IPS-20b (cell line): ENCODE measurements around the gene SAMD4A.
"Not testable (repeated sequence)": the region's sequence is repeated elsewhere in the genome, so short reads cannot be mapped to it uniquely, and the experiment has no call there.

Experiments
- H3K27ac ChIP-seq: one replicate; pipeline ENCODE4 v1.5.1; 2013; ENCODE audit warnings: low read length
- H3K27me3 ChIP-seq: 2 replicates; pipeline ENCODE4 v1.6.1; 2013; ENCODE audit warnings: mild to moderate bottlenecking, low read length, inconsistent platforms; ENCODE audit not compliant: insufficient read depth
- H3K36me3 ChIP-seq: 2 replicates; pipeline ENCODE4 v1.6.1; 2013; ENCODE audit warnings: low read depth, mild to moderate bottlenecking, inconsistent platforms, low read length, moderate library complexity; ENCODE audit not compliant: insufficient read depth
- H3K4me1 ChIP-seq: 2 replicates; pipeline ENCODE4 v1.6.1; 2013; ENCODE audit warnings: mild to moderate bottlenecking, control low read depth, inconsistent platforms, low read length, moderate library complexity; ENCODE audit not compliant: insufficient read depth
- H3K4me3 ChIP-seq: 2 replicates; pipeline ENCODE4 v1.5.1; 2013; ENCODE audit warnings: mild to moderate bottlenecking, low read length, inconsistent platforms
- H3K9ac ChIP-seq: 2 replicates; pipeline ENCODE4 v1.6.1; 2013; ENCODE audit warnings: low read depth, mild to moderate bottlenecking, inconsistent platforms, low read length, moderate library complexity
- H3K9me3 ChIP-seq: 2 replicates; pipeline ENCODE4 v1.6.1; 2013; ENCODE audit warnings: mild to moderate bottlenecking, low read depth, low read length, inconsistent platforms; ENCODE audit not compliant: insufficient read depth

Gene SAMD4A

GRCh38 chr14:54603362-54603761 lies 36.4 kb downstream of the SAMD4A start:
- Histone ChIP-seq H3K9me3 (no peaks in the 10 kb centered on the region), H3K9ac (no peak overlapping the region), H3K36me3 (no peaks in the 10 kb centered on the region), H3K4me1 (peaks cover 7% of the 10 kb centered on the region; the same call in 1 of the 2 replicates), H3K4me3 (no peak overlapping the region), H3K27me3 (no peaks in the 10 kb centered on the region), H3K27ac (no peak overlapping the region)

- no peaks in the 10 kb centered on the region for H3K36me3 ChIP-seq
These were observed 39.2 kb downstream of the SAMD4A start for GRCh38 chr14:54606178-54606577.

GRCh38 chr14:54606631-54607133 lies 39.8 kb downstream of the SAMD4A start:
- Histone ChIP-seq H3K36me3 (no peaks in the 10 kb centered on the region), H3K4me1 (peaks cover 7% of the 10 kb centered on the region; the same call in 1 of the 2 replicates), H3K9ac (no peak overlapping the region), H3K27me3 (no peaks in the 10 kb centered on the region), H3K4me3 (no peak overlapping the region), H3K27ac (no peak overlapping the region), H3K9me3 (no peaks in the 10 kb centered on the region)

More at GRCh38 chr14:54606178-54606577, 39.2 kb downstream of the SAMD4A start:
- Histone ChIP-seq H3K4me3 (no peak overlapping the region), H3K27ac (no peak overlapping the region), H3K9me3 (no peaks in the 10 kb centered on the region), H3K9ac (no peak overlapping the region), H3K4me1 (peaks cover 7% of the 10 kb centered on the region; the same call in 1 of the 2 replicates), H3K27me3 (no peaks in the 10 kb centered on the region)

GRCh38 chr14:54609576-54609975 lies 42.6 kb downstream of the SAMD4A start:
- H3K9me3 ChIP-seq: no peaks in the 10 kb centered on the region
- no peak overlapping the region for H3K9ac ChIP-seq
- no peaks in the 10 kb centered on the region for H3K36me3 ChIP-seq
- no peak overlapping the region for H3K27ac ChIP-seq
- H3K4me3 ChIP-seq: no peak overlapping the region
- peaks cover 7% of the 10 kb centered on the region; the same call in 1 of the 2 replicates for H3K4me1 ChIP-seq
- H3K27me3 ChIP-seq: no peaks in the 10 kb centered on the region

GRCh38 chr14:54610051-54610977 lies 43.4 kb downstream of the SAMD4A start:
- Histone ChIP-seq H3K27me3 (no peaks in the 10 kb centered on the region), H3K4me1 (peaks cover 7% of the 10 kb centered on the region; the same call in 1 of the 2 replicates), H3K9ac (no peak overlapping the region), H3K4me3 (no peak overlapping the region), H3K36me3 (no peaks in the 10 kb centered on the region), H3K9me3 (no peaks in the 10 kb centered on the region), H3K27ac (no peak overlapping the region)

GRCh38 chr14:54614296-54614695 lies 47.4 kb downstream of the SAMD4A start:
- no peaks in the 10 kb centered on the region for H3K9me3 ChIP-seq
- no peaks in the 10 kb centered on the region for H3K27me3 ChIP-seq
- H3K36me3 ChIP-seq: no peaks in the 10 kb centered on the region
- H3K4me3 ChIP-seq: no peak overlapping the region
- H3K27ac ChIP-seq: no peak overlapping the region
- no peaks in the 10 kb centered on the region for H3K4me1 ChIP-seq
- no peak overlapping the region for H3K9ac ChIP-seq

GRCh38 chr14:54617467-54617866 lies 50.5 kb downstream of the SAMD4A start:
- no peaks in the 10 kb centered on the region for H3K36me3 ChIP-seq
- H3K27me3 ChIP-seq: no peaks in the 10 kb centered on the region
- no peak overlapping the region for H3K4me3 ChIP-seq
- no peak overlapping the region for H3K27ac ChIP-seq
- H3K4me1 ChIP-seq: no peaks in the 10 kb centered on the region
- no peak overlapping the region for H3K9ac ChIP-seq
- H3K9me3 ChIP-seq: no peaks in the 10 kb centered on the region

GRCh38 chr14:54621686-54622085 lies 54.8 kb downstream of the SAMD4A start:
- Histone ChIP-seq H3K36me3 (no peaks in the 10 kb centered on the region), H3K4me1 (peaks cover 23% of the 10 kb centered on the region), H3K9ac (no peak overlapping the region), H3K4me3 (no peak overlapping the region), H3K27ac (no peak overlapping the region), H3K27me3 (no peaks in the 10 kb centered on the region), H3K9me3 (no peaks in the 10 kb centered on the region)

GRCh38 chr14:54622192-54622958 lies 55.4 kb downstream of the SAMD4A start:
- peaks cover 30% of the 10 kb centered on the region for H3K4me1 ChIP-seq
- H3K9me3 ChIP-seq: no peaks in the 10 kb centered on the region
- H3K9ac ChIP-seq: no peak overlapping the region
- no peak overlapping the region for H3K27ac ChIP-seq
- H3K4me3 ChIP-seq: no peak overlapping the region
- H3K36me3 ChIP-seq: no peaks in the 10 kb centered on the region
- H3K27me3 ChIP-seq: no peaks in the 10 kb centered on the region

GRCh38 chr14:54623279-54624004 lies 56.5 kb downstream of the SAMD4A start:
- Histone ChIP-seq H3K27me3 (no peaks in the 10 kb centered on the region), H3K9ac (no peak overlapping the region), H3K9me3 (no peaks in the 10 kb centered on the region), H3K4me1 (peaks cover 37% of the 10 kb centered on the region), H3K4me3 (no peak overlapping the region), H3K27ac (no peak overlapping the region), H3K36me3 (no peaks in the 10 kb centered on the region)

GRCh38 chr14:54624005-54624358 lies 57.1 kb downstream of the SAMD4A start:
- not testable (repeated sequence) for H3K27me3 ChIP-seq, H3K4me3 ChIP-seq

More at GRCh38 chr14:54624005-54624358, 57.1 kb downstream of the SAMD4A start:
- not testable (repeated sequence) for H3K36me3 ChIP-seq, H3K27ac ChIP-seq, H3K9ac ChIP-seq, H3K9me3 ChIP-seq
- peaks cover 37% of the 10 kb centered on the region for H3K4me1 ChIP-seq
